ENCODE data around the gene CHML. TPM values are rescaled to one million over a fixed set of nuclear protein-coding genes. Genes with fewer than 3 reads are reported as not detected.
A peak's percentile ranks its signal among the peaks of the same experiment; 100 is the strongest.

The CHML gene
- total and polyA plus RNA-seq, 2 of the 8 experiments (the other 6 are each of a cell fraction or from before 2014, with no cell fraction given): 11.5 to 82.4 TPM

DNA sequence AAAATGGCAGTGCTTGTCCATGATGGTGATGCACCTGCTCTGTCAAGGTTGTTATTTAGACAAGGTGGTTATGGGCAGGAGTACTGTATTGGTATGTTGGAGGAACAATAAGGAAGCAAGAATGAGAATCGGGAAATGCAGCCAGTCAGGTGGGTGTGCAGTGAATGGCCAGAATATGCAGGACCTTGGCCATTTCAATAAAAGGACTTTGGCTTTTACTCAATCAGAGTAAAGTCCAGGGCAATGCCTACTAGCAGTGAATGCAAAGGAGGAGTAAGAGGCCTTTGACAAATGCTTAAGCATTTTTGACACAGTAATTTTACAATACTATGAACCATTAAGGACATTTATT is 2.4 kb upstream of the CHML start:
- no peak overlapping the region for H4K91ac ChIP-seq (replicated peaks; ENCODE audit: insufficient read length, low read length)
- H4K8ac ChIP-seq (ENCODE audit: extremely low read depth, insufficient read depth, low read length): no peak overlapping the region
- no peak overlapping the region for H3K14ac ChIP-seq (ENCODE audit: insufficient read length)
- H2BK12ac ChIP-seq (ENCODE audit: low read depth, low read length): no peak overlapping the region
- 0 out of 2 replicates have a peak overlapping the region, but pooled peaks have one; percentile 72 for H2BK15ac ChIP-seq (ENCODE audit: low read length)
- peaks cover under 1% of the 10 kb centered on the region; the same call in 1 of the 2 replicates for H3K79me1 ChIP-seq (ENCODE audit: low read depth, low read length)
- peaks cover 3 to 21% of the 10 kb centered on the region in 2 experiments; a peak in 3 of 4 replicates for H3K79me2 ChIP-seq (ENCODE audit: control insufficient read depth in 1 of 2, insufficient read depth in 2 of 2, low read length in 2 of 2)
- no peaks in the 10 kb centered on the region; a peak in 1 of 7 replicates for H3K27me3 ChIP-seq (replicated peaks in 1 of 4; ENCODE audit: control insufficient read depth in 3 of 4, extremely low read depth in 1 of 4, insufficient read depth in 3 of 4, low read length in 3 of 4)
- ChIA-PET POLR2A (ENCODE audit: partially characterized antibody) (no interaction called here), CTCF (ENCODE audit: partially characterized antibody) (interaction anchor here (0.8 kb wide), 1 partner anchor 202 kb away, joined by 3 read pairs; no protein-coding TSS in a partner anchor)
- H3K23ac ChIP-seq (ENCODE audit: insufficient read length): no peak overlapping the region
- peaks cover 0 to 6% of the 10 kb centered on the region in 2 experiments; a peak in 1 of 4 replicates for H3K9me3 ChIP-seq (ENCODE audit: insufficient read depth in 2 of 2, low read depth in 1 of 2, low read length in 1 of 2)
- H4K20me1 ChIP-seq (replicated peaks in 1 of 2; ENCODE audit: control insufficient read depth in 1 of 2, insufficient read depth in 2 of 2, low read length in 2 of 2): peaks cover 0 to under 1% of the 10 kb centered on the region in 2 experiments
- H4K5ac ChIP-seq (ENCODE audit: insufficient read length, low read depth, low read length): no peak overlapping the region
- TF ChIP-seq RAD21 (IDR thresholded peaks at IDR 0.05 in 1 of 2, conservative IDR thresholded peaks at IDR 0.05 in 1 of 2; ENCODE audit: low read depth in 2 of 2, low read length in 2 of 2): no peak
- 93% methylated on average over 1 of the region's 1 CpG; no CpG with 5 or more reads in 1 of the 2 experiments for WGBS, 2 experiments (ENCODE audit: extremely low coverage in 1 of 2, insufficient coverage in 1 of 2, insufficient read length in 1 of 2, insufficient replicate concordance in 2 of 2, low coverage in 1 of 2, low lambda C conversion rate in 2 of 2, missing lambda C conversion rate in 1 of 2)
- H3K56ac ChIP-seq (replicated peaks; ENCODE audit: insufficient read length, low read depth, low read length): no peak overlapping the region
- no peak overlapping the region for H3K4me3 ChIP-seq (ENCODE audit: extremely low read depth in 1 of 4, insufficient read depth in 2 of 4, low read depth in 3 of 4, low read length in 4 of 4)
- no peak for DNase-seq (ENCODE audit: low read depth in 1 of 2, low spot score in 2 of 2)
- H3K27ac ChIP-seq (ENCODE audit: low read depth, low read length): no peak overlapping the region
- no peak overlapping the region for H3K4ac ChIP-seq (replicated peaks; ENCODE audit: insufficient read length, low read depth, low read length)
- H3K4me2 ChIP-seq (ENCODE audit: insufficient read depth in 1 of 2, low read depth in 2 of 2, low read length in 2 of 2): no peak overlapping the region
- no peak overlapping the region for H2AFZ ChIP-seq (ENCODE audit: low read length)
- no peak overlapping the region for H2BK20ac ChIP-seq (ENCODE audit: low read length)
- H2BK5ac ChIP-seq (ENCODE audit: low read depth, low read length): no peak overlapping the region
- no peak overlapping the region for H2BK120ac ChIP-seq (replicated peaks; ENCODE audit: low read depth, low read length)
- FAIRE-seq: no peak
- H3K4me1 ChIP-seq (replicated peaks in 1 of 4; ENCODE audit: control insufficient read depth in 3 of 4, insufficient read depth in 4 of 4, low read length in 3 of 4): peaks cover 0 to 5% (median under 1%) of the 10 kb centered on the region in 4 experiments; a peak in 5 of 7 replicates
- peaks cover 4% of the 10 kb centered on the region; the same call in 1 of the 2 replicates for H3K23me2 ChIP-seq (ENCODE audit: low read depth, low read length)
- no peaks in the 10 kb centered on the region; a peak in 1 of 8 replicates for H3K36me3 ChIP-seq (ENCODE audit: control insufficient read depth in 2 of 4, insufficient read depth in 4 of 4, low read length in 3 of 4)
- H3K9ac ChIP-seq (replicated peaks in 1 of 4; ENCODE audit: extremely low read depth in 1 of 4, low read depth in 3 of 4, low read length in 3 of 4): no peak overlapping the region
- no peak overlapping the region for H2AK5ac ChIP-seq (ENCODE audit: low read depth, low read length)
- H3K18ac ChIP-seq (ENCODE audit: extremely low read depth, low read length): no peak overlapping the region

Measured in H1 (cell line).